ENCODE results near the gene HIVEP1. TPM values are rescaled to one million over a fixed set of nuclear protein-coding genes. Genes with fewer than 3 reads are reported as not detected.

HIVEP1 gene
- total RNA-seq, 2 experiments from 2014 or later, result 45.9 to 71.6 TPM

- POLR2A ChIA-PET, result no interaction called here
- Mint-ChIP-seq H3K27me3 (no peaks in the 10 kb centered on the region), H3K4me3 (no peak overlapping the region), H3K36me3 (ENCODE audit: low read depth) (peaks cover 73% of the 10 kb centered on the region), H3K4me1 (peaks cover 51% of the 10 kb centered on the region), H3K27ac (no peak overlapping the region), H3K9me3 (ENCODE audit: low read depth) (no peaks in the 10 kb centered on the region)
- DNase-seq, result no peak
- ATAC-seq, result no peak
- intact Hi-C loops (cut with DNase I, micrococcal nuclease), result no loop called here
- CTCF ChIA-PET, result interaction anchor here (0.6 kb wide), 1 partner anchor 165 kb away, joined by 3 read pairs; the partner anchor contains the start of gene EDN1
Measured at GRCh38 chr6:12125396-12125795, 113.3 kb downstream of the HIVEP1 start.

GRCh38 chr6:12126051-12126450 lies 113.9 kb downstream of the HIVEP1 start:
- H3K9me3 Mint-ChIP-seq (ENCODE audit: low read depth), result no peaks in the 10 kb centered on the region
- ChIA-PET CTCF (interaction anchor here (1.5 kb wide), 1 partner anchor 9 kb away, joined by 4 read pairs; no protein-coding TSS in a partner anchor), POLR2A (no interaction called here)
- H3K27me3 Mint-ChIP-seq, result no peaks in the 10 kb centered on the region
- no peak for DNase-seq
- H3K36me3 Mint-ChIP-seq (ENCODE audit: low read depth), result peaks cover 66% of the 10 kb centered on the region
- no peak for ATAC-seq
- intact Hi-C loops (cut with DNase I, micrococcal nuclease), result no loop called here
- no peak overlapping the region for H3K27ac Mint-ChIP-seq
- peaks cover 48% of the 10 kb centered on the region for H3K4me1 Mint-ChIP-seq
- no peak overlapping the region for H3K4me3 Mint-ChIP-seq

- no peak for DNase-seq
- Mint-ChIP-seq H3K4me3 (no peak overlapping the region), H3K27me3 (no peaks in the 10 kb centered on the region), H3K9me3 (ENCODE audit: low read depth) (no peaks in the 10 kb centered on the region), H3K36me3 (ENCODE audit: low read depth) (peaks cover 45% of the 10 kb centered on the region), H3K27ac (no peak overlapping the region), H3K4me1 (peaks cover 31% of the 10 kb centered on the region)
- intact Hi-C loops (cut with DNase I, micrococcal nuclease), result no loop called here
- ChIA-PET CTCF (no interaction called here), POLR2A (interaction anchor here (1.1 kb wide), 1 partner anchor 115 kb away, joined by 5 read pairs; no protein-coding TSS in a partner anchor)
- no peak for ATAC-seq
Measured at GRCh38 chr6:12129523-12129922, 117.4 kb downstream of the HIVEP1 start.

GRCh38 chr6:12132351-12133222 lies 120.5 kb downstream of the HIVEP1 start:
- CTCF ChIA-PET, result interaction anchor here (0.9 kb wide), 1 partner anchor 157 kb away, joined by 3 read pairs; the partner anchor contains the start of gene EDN1
- DNase-seq (no peak), ATAC-seq (no peak)
- H3K4me1 Mint-ChIP-seq, result peaks cover 19% of the 10 kb centered on the region
- H3K4me3 Mint-ChIP-seq, result no peak overlapping the region
- no peaks in the 10 kb centered on the region for H3K9me3 Mint-ChIP-seq (ENCODE audit: low read depth)
- no peak overlapping the region for H3K27ac Mint-ChIP-seq
- intact Hi-C loops (cut with DNase I, micrococcal nuclease), result no loop called here
- POLR2A ChIA-PET, result no interaction called here
- no peaks in the 10 kb centered on the region for H3K27me3 Mint-ChIP-seq
- H3K36me3 Mint-ChIP-seq (ENCODE audit: low read depth), result peaks cover 36% of the 10 kb centered on the region

- peaks cover 43% of the 10 kb centered on the region for H3K36me3 Mint-ChIP-seq (ENCODE audit: low read depth)
- ChIA-PET POLR2A (no interaction called here), CTCF (no interaction called here)
- H3K9me3 Mint-ChIP-seq (ENCODE audit: low read depth), result peaks cover 7% of the 10 kb centered on the region
- no peaks in the 10 kb centered on the region for H3K27me3 Mint-ChIP-seq
- peaks cover 32% of the 10 kb centered on the region for H3K4me1 Mint-ChIP-seq
- H3K4me3 Mint-ChIP-seq, result no peak overlapping the region
- no peak overlapping the region for H3K27ac Mint-ChIP-seq
- intact Hi-C loops (cut with DNase I, micrococcal nuclease), result no loop called here
- ATAC-seq (no peak), DNase-seq (no peak)
Measured at GRCh38 chr6:12134581-12134980, 122.5 kb downstream of the HIVEP1 start.

GRCh38 chr6:12134991-12135390 lies 122.9 kb downstream of the HIVEP1 start:
- Mint-ChIP-seq H3K36me3 (ENCODE audit: low read depth) (peaks cover 45% of the 10 kb centered on the region), H3K4me1 (peaks cover 32% of the 10 kb centered on the region)

GRCh38 chr6:12136905-12137304 lies 124.8 kb downstream of the HIVEP1 start:
- intact Hi-C loops (cut with DNase I, micrococcal nuclease), result no loop called here
- Mint-ChIP-seq H3K27ac (no peak overlapping the region), H3K27me3 (no peaks in the 10 kb centered on the region), H3K36me3 (ENCODE audit: low read depth) (peaks cover 57% of the 10 kb centered on the region), H3K9me3 (ENCODE audit: low read depth) (peaks cover 10% of the 10 kb centered on the region), H3K4me3 (no peak overlapping the region), H3K4me1 (peaks cover 30% of the 10 kb centered on the region)
- ChIA-PET CTCF (no interaction called here), POLR2A (no interaction called here)
- DNase-seq, result no peak
- ATAC-seq, result no peak

More at GRCh38 chr6:12134991-12135390, 122.9 kb downstream of the HIVEP1 start:
- ATAC-seq, result no peak
- intact Hi-C loops (cut with DNase I, micrococcal nuclease), result no loop called here
- DNase-seq, result no peak
- peaks cover 7% of the 10 kb centered on the region for H3K9me3 Mint-ChIP-seq (ENCODE audit: low read depth)
- no peak overlapping the region for H3K4me3 Mint-ChIP-seq
- H3K27ac Mint-ChIP-seq, result no peak overlapping the region
- POLR2A ChIA-PET, result no interaction called here
- CTCF ChIA-PET, result no interaction called here
- no peaks in the 10 kb centered on the region for H3K27me3 Mint-ChIP-seq

GRCh38 chr6:12137480-12137879 lies 125.4 kb downstream of the HIVEP1 start:
- no peak for DNase-seq
- Mint-ChIP-seq H3K9me3 (ENCODE audit: low read depth) (peaks cover 14% of the 10 kb centered on the region), H3K4me3 (no peak overlapping the region), H3K36me3 (ENCODE audit: low read depth) (peaks cover 60% of the 10 kb centered on the region), H3K27me3 (no peaks in the 10 kb centered on the region), H3K4me1 (peaks cover 30% of the 10 kb centered on the region), H3K27ac (no peak overlapping the region)
- ChIA-PET CTCF (interaction anchor here (0.9 kb wide), 1 partner anchor 13 kb away, joined by 3 read pairs; no protein-coding TSS in a partner anchor), POLR2A (no interaction called here)
- ATAC-seq, result no peak
- intact Hi-C loops (cut with DNase I, micrococcal nuclease), result no loop called here

- DNase-seq (peak; percentile 61), ATAC-seq (peak; percentile 97)
- intact Hi-C loops (cut with DNase I, micrococcal nuclease), result no loop called here
- POLR2A ChIA-PET, result no interaction called here
- H3K4me1 Mint-ChIP-seq, result peaks cover 30% of the 10 kb centered on the region
- peaks cover 64% of the 10 kb centered on the region for H3K36me3 Mint-ChIP-seq (ENCODE audit: low read depth)
- H3K27me3 Mint-ChIP-seq, result no peaks in the 10 kb centered on the region
- H3K4me3 Mint-ChIP-seq, result no peak overlapping the region
- peaks cover 14% of the 10 kb centered on the region for H3K9me3 Mint-ChIP-seq (ENCODE audit: low read depth)
- peak overlapping the region; percentile 26 for H3K27ac Mint-ChIP-seq
- CTCF ChIA-PET, result interaction anchor here (0.6 to 0.9 kb wide), 2 partner anchors 12 to 1338 kb away, joined by 3 read pairs; no protein-coding TSS in a partner anchor
Measured at GRCh38 chr6:12138381-12138780, 126.3 kb downstream of the HIVEP1 start.

- Mint-ChIP-seq H3K36me3 (ENCODE audit: low read depth) (peaks cover 66% of the 10 kb centered on the region), H3K27me3 (no peaks in the 10 kb centered on the region), H3K9me3 (ENCODE audit: low read depth) (peaks cover 14% of the 10 kb centered on the region), H3K27ac (peak overlapping the region; percentile 39), H3K4me3 (no peak overlapping the region), H3K4me1 (peaks cover 30% of the 10 kb centered on the region)
- POLR2A ChIA-PET, result no interaction called here
- CTCF ChIA-PET, result no interaction called here
- intact Hi-C loops (cut with DNase I, micrococcal nuclease), result no loop called here
- ATAC-seq (no peak), DNase-seq (no peak)
Measured at GRCh38 chr6:12138936-12139335, 126.8 kb downstream of the HIVEP1 start.

- no peak for DNase-seq
Measured at GRCh38 chr6:12147557-12148316, 135.6 kb downstream of the HIVEP1 start.

More at GRCh38 chr6:12147557-12148316, 135.6 kb downstream of the HIVEP1 start:
- Mint-ChIP-seq H3K27me3 (no peaks in the 10 kb centered on the region), H3K9me3 (ENCODE audit: low read depth) (no peaks in the 10 kb centered on the region), H3K36me3 (ENCODE audit: low read depth) (peaks cover 15% of the 10 kb centered on the region), H3K27ac (peak overlapping the region; percentile 51), H3K4me1 (peaks cover 14% of the 10 kb centered on the region), H3K4me3 (no peak overlapping the region)
- ATAC-seq, result no peak
- ChIA-PET POLR2A (no interaction called here), CTCF (no interaction called here)
- intact Hi-C loops (cut with DNase I, micrococcal nuclease), result no loop called here

All from activated CD4-positive, alpha-beta T cell treated with anti-CD3 and anti-CD28 coated beads for 36 hours (primary cell).